ENCODE data around the gene RLN3. TPM values are rescaled to one million over a fixed set of nuclear protein-coding genes. Genes with fewer than 3 reads are reported as not detected.
"Not testable (repeated sequence)": the region's sequence is repeated elsewhere in the genome, so short reads cannot be mapped to it uniquely, and the experiment has no call there.

RLN3 gene
- polyA plus RNA-seq, 3 donors, result not detected

DNA sequence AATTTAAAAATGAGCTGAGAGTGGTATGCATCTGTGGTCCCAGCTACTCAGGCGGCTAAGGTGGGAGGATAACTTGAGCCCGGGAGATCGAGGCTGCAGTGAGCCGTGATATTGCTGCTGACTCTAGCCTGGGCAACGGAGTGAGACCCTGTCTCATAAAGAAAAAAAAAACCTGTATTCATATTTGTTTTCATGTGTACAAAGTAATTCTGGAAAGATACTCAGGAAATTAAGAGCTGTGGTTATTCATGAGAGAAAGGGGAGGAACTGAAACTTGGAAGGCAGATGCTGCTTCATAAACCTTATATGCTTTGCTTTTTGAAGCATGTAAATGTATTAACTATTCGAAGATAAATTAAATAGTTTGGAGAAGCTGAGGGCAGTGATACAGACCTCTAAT lies 8.8 kb upstream of the RLN3 start:
- no peak for DNase-seq

- DNase-seq, result not testable (repeated sequence)
These were observed 8.2 kb upstream of the RLN3 start for GRCh38 chr19:14019739-14020138.

GRCh38 chr19:14021474-14021873 lies 6.5 kb upstream of the RLN3 start:
- DNase-seq, result no peak

- DNase-seq, result no peak
These were observed 5.5 kb upstream of the RLN3 start for GRCh38 chr19:14022469-14022868.

GRCh38 chr19:14023404-14024235 lies 4.3 kb upstream of the RLN3 start:
- no peak for DNase-seq

- DNase-seq, result not testable (repeated sequence)
These were observed 1.2 kb upstream of the RLN3 start for GRCh38 chr19:14026652-14027192.

- DNase-seq, result no peak
These were observed 953 bp downstream of the RLN3 start for GRCh38 chr19:14028901-14029300.

DNA sequence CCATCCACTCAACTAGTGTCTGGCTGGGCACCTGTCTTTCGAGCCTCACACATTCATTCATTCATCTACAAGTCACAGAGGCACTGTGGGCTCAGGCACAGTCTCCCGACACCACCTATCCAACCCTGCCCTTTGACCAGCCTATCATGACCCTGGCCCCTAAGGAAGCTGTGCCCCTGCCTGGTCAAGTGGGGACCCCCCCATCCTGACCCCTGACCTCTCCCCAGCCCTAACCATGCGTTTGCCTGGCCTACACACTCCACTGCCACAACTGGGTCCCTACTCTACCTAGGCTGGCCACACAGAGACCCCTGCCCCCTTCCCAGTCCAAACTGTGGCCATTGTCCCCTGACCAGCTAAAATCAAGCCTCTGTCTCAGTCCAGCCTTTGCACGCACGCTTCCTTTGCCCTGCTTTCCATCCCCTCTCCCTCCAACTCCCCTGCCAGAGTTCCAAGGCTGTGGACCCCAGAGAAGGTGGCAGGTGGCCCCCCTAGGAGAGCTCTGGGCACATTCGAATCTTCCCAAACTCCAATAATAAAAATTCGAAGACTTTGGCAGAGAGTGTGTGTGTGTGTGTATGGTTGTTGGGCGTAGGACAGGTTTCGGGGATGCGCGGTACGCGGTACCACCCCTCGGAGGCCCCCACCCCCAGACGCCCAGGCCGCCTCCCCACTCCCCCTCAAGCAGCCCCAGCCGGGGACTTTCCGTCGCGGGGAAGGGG lies 3.2 kb downstream of the RLN3 start:
- no peak for DNase-seq

DNA sequence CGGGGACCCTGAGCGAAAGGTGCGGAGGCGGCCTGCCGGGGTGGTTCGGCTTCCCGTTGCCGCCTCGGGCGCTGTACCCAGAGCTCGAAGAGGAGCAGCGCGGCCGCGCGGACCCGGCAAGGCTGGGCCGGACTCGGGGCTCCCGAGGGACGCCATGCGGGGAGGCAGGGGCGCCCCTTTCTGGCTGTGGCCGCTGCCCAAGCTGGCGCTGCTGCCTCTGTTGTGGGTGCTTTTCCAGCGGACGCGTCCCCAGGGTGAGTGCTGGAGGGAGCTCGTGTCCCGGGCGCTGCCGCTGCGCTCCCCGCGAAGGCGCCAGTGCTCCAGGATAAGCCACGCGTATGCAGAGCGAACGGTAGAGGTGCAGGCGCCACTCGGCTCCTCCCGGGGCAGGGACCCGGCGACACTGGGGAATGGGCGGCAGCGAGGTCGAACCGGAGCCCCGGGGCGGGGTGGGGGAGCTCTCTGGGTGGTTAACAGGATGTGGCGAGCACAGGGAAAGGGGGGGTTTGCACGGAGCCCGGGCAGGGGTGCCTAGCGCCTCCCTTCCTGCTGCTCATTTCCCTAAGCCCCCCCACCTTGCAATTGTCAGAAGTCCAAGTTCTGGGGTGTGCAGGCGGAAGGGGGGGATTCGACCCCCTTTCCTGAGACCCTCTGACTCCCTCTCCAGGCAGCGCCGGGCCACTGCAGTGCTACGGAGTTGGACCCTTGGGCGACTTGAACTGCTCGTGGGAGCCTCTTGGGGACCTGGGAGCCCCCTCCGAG lies 4.0 kb downstream of the RLN3 start, which contains the start of gene IL27RA:
Gene IL27RA (plus strand): TSS at position 44 of the 762 bp plus-strand sequence. CDS start 111 bp downstream, at position 155.
- peak; percentile 56 for DNase-seq

GRCh38 chr19:14033946-14034345 lies 6.0 kb downstream of the RLN3 start:
- DNase-seq, result no peak

GRCh38 chr19:14035159-14035558 lies 7.2 kb downstream of the RLN3 start:
- not testable (repeated sequence) for DNase-seq

- no peak for DNase-seq
These were observed 7.8 kb downstream of the RLN3 start for GRCh38 chr19:14035706-14036105.

- no peak for DNase-seq
These were observed 11.2 kb downstream of the RLN3 start for GRCh38 chr19:14039181-14039580.

GRCh38 chr19:14042659-14043608 lies 15.0 kb downstream of the RLN3 start:
- peak; percentile 85 for DNase-seq

DNA sequence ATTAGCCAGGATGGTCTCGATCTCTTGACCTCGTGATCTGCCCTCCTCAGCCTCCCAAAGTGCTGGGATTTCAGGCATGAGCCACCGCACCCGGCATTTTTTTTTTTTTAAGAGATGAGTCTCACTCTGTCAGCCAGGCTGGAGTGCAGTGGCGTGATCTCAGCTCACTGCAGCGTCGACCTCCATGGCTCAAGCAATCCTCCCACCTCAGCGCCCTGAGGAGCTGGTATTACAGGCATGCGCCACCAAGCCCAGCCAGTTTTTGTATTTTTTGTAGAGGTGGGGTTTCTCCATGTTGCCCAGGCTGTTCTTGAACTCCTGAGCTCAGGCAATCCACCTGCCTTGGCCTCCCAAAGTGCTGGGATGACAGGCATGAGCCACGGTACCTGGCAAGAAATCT lies 19.9 kb downstream of the RLN3 start:
- DNase-seq, result not testable (repeated sequence)

- DNase-seq, result no peak
These were observed 20.6 kb downstream of the RLN3 start for GRCh38 chr19:14048443-14049153.

DNA sequence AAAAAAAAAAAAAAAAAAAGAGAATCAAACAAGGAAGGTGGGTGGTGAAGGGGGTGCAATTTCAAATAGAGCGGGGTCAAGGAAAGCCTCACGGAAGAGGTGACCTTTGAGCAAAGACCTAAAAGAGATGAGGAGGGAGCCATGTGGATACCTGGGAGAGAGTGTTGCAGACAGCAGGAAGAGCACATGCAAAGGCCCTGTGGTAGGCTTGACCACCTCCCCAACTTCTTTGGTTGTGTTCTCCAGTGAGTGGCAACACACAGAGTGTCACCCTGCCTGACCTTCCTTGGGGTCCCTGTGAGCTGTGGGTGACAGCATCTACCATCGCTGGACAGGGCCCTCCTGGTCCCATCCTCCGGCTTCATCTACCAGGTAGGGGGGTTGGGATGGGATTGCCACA lies 22.6 kb downstream of the RLN3 start:
- no peak for DNase-seq

DNA sequence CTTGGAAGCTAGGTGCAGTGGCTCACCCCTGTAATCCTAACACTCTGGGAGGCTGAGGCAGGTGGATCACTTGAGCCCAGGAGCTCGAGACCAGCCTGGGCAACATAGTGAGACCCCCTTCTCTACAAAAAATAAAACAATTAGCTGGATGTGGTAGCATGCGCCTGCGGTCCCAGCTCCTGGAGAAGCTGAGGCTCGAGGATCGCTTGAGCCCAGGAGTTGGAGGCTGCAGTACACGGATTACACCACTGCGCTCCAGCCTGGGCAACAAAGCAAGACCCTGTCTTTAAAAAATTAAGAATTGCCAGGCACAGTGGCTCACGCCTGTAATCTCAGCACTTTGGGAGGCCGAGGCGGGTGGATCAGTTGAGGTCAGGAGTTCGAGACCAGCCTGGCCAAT lies 23.0 kb downstream of the RLN3 start:
- not testable (repeated sequence) for DNase-seq

DNA sequence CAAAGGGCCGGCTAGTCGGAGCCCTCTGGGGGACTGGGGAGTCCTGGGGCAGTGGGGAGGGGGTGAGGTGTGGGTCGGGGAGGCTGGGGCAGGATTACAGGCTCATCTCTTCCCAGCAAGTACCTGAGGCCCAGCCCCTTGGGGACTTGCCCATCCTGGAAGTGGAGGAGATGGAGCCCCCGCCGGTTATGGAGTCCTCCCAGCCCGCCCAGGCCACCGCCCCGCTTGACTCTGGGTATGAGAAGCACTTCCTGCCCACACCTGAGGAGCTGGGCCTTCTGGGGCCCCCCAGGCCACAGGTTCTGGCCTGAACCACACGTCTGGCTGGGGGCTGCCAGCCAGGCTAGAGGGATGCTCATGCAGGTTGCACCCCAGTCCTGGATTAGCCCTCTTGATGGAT lies 24.0 kb downstream of the RLN3 start:
- DNase-seq, result no peak

DNA sequence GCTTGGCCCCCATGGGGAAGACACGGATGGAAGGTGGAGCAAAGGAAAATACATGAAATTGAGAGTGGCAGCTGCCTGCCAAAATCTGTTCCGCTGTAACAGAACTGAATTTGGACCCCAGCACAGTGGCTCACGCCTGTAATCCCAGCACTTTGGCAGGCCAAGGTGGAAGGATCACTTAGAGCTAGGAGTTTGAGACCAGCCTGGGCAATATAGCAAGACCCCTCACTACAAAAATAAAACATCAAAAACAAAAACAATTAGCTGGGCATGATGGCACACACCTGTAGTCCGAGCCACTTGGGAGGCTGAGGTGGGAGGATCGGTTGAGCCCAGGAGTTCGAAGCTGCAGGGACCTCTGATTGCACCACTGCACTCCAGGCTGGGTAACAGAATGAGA lies 24.5 kb downstream of the RLN3 start:
- no peak for DNase-seq

Data from renal pelvis (tissue), 4 donors.